Stimulated activated CD8-positive, alpha-beta memory T cell treated with anti-CD3 and anti-CD28 coated beads, Interleukin-12 subunit alpha, Interleukin-12 subunit beta, amount 100 ng/mL, for 4 hours (primary cell): Measurements from ENCODE around the gene REV3L.
"Not testable (repeated sequence)": the region's sequence is repeated elsewhere in the genome, so short reads cannot be mapped to it uniquely, and the experiment has no call there.

Experiments used
- DNase-seq: peaks from one replicate; pipeline ENCODE4 v3.0.0-alpha.2; 2020; ENCODE audit warnings: low read depth

The REV3L gene

GRCh38 chr6:111300938-111301800, 181.8 kb downstream of the REV3L start:
- not testable (repeated sequence) for DNase-seq

- DNase-seq: no peak
These were observed 185.2 kb downstream of the REV3L start for GRCh38 chr6:111297776-111298175.

GRCh38 chr6:111294374-111294967, 188.5 kb downstream of the REV3L start:
- DNase-seq: no peak

GRCh38 chr6:111291336-111292259, 191.4 kb downstream of the REV3L start:
- no peak for DNase-seq

- DNase-seq: not testable (repeated sequence)
These were observed 192.2 kb downstream of the REV3L start for GRCh38 chr6:111290689-111291335.

- not testable (repeated sequence) for DNase-seq
These were observed 198.7 kb downstream of the REV3L start for GRCh38 chr6:111284356-111284755.

- no peak for DNase-seq
These were observed 199.3 kb downstream of the REV3L start for GRCh38 chr6:111283707-111284106.

GRCh38 chr6:111282515-111282914, 200.5 kb downstream of the REV3L start:
- DNase-seq: no peak

GRCh38 chr6:111280445-111280955, 202.5 kb downstream of the REV3L start:
- DNase-seq: no peak

- DNase-seq: no peak
These were observed 204.3 kb downstream of the REV3L start for GRCh38 chr6:111278731-111279130.

GRCh38 chr6:111277819-111278218, 205.2 kb downstream of the REV3L start:
- no peak for DNase-seq

GRCh38 chr6:111276736-111277135, 206.3 kb downstream of the REV3L start:
- DNase-seq: no peak

- DNase-seq: no peak
These were observed 206.7 kb downstream of the REV3L start for GRCh38 chr6:111276335-111276734.

GRCh38 chr6:111274593-111275217, 208.3 kb downstream of the REV3L start:
- DNase-seq: no peak

GRCh38 chr6:111270121-111270520, 212.9 kb downstream of the REV3L start:
- DNase-seq: no peak

- DNase-seq: no peak
These were observed 213.5 kb downstream of the REV3L start for GRCh38 chr6:111269401-111269970.

- no peak for DNase-seq
These were observed 215.2 kb downstream of the REV3L start for GRCh38 chr6:111267764-111268333.

GRCh38 chr6:111266276-111266675, 216.7 kb downstream of the REV3L start:
- DNase-seq: no peak

GRCh38 chr6:111265842-111266241, 217.2 kb downstream of the REV3L start:
- DNase-seq: no peak

GRCh38 chr6:111263837-111264236, 219.2 kb downstream of the REV3L start:
- no peak for DNase-seq
